A549 (cell line): ENCODE results near the gene DPYD. TPM values are rescaled to one million over a fixed set of nuclear protein-coding genes. Genes with fewer than 3 reads are reported as not detected.

Experiments
- ATAC-seq, 2 experiments: fragments of 200-7000 bp in 1 of 2; fragments of >200 bp in 1 of 2; cut with Nextera tagmentation in 1 of 2; cut with Tn5 transposase in 1 of 2; 3 replicates each; pipeline versions ENCODE4 v1.8.0 to v1.9.1; 2018 to 2020; ENCODE audit warnings: mild to moderate bottlenecking in 1 of 2, moderate library complexity in 1 of 2
- CTCF ChIA-PET: fragments of 300-600 bp; sonication (Branson Sonifier 250); formaldehyde crosslinking; extraction: SDS; loops from one replicate; lab custom pipeline; 2021; ENCODE audit warnings: antibody characterized with exemption, inconsistent platforms; lab: Yijun Ruan, JAX
- POLR2A ChIA-PET: fragments of 350-600 bp; formaldehyde crosslinking; extraction: SDS; loops from one replicate; lab custom pipeline; 2021; ENCODE audit warnings: antibody characterized with exemption, inconsistent platforms; lab: Yijun Ruan, JAX
- DNase-seq, 2 experiments: peaks; one replicate each; pipeline versions ENCODE4 v3.0.0 to v3.0.0-alpha.2; 2011 to 2016; ENCODE audit warnings: low read depth in 1 of 2, low spot score in 1 of 2
- FAIRE-seq: peaks from 2 replicates; lab custom pipeline; 2011; peaks lifted over from hg19 to GRCh38; lab: Jason Lieb, UNC
- H3K27ac ChIP-seq, 2 experiments: fragments of >200 bp; sonication (Bioruptor Twin); formaldehyde crosslinking; 3 replicates each; pipeline ENCODE4 v1.5.1; 2016 to 2017
- H3K4me1 ChIP-seq: fragments of >200 bp; sonication (Bioruptor Twin); formaldehyde crosslinking; 3 replicates; pipeline ENCODE4 v1.6.1; 2016
- H3K4me2 ChIP-seq: fragments of >200 bp; sonication (Bioruptor Twin); formaldehyde crosslinking; 3 replicates; pipeline ENCODE4 v1.6.1; 2016
- H3K4me3 ChIP-seq: fragments of >200 bp; sonication (Bioruptor Twin); formaldehyde crosslinking; 3 replicates; pipeline ENCODE4 v1.5.1; 2016
- H3K9me3 ChIP-seq: fragments of >200 bp; sonication (Bioruptor Twin); formaldehyde crosslinking; 3 replicates; pipeline ENCODE4 v1.6.1; 2016
- BHLHE40 ChIP-seq: IDR thresholded peaks from 2 replicates; pipeline ENCODE4 v1.6.1; 2012; ENCODE audit warnings: low read depth, low read length, inconsistent platforms
- CBX2 ChIP-seq: fragments of 200-600 bp; sonication (generic); IDR thresholded peaks from 2 replicates; pipeline ENCODE4 v1.6.1; 2016; ENCODE audit warnings: low read depth, mild to moderate bottlenecking, borderline replicate concordance
- CBX8 ChIP-seq: fragments of 200-600 bp; sonication (generic); IDR thresholded peaks from 2 replicates; pipeline ENCODE4 v1.6.1; 2016
- CHD4 ChIP-seq: fragments of 200-600 bp; sonication (generic); IDR thresholded peaks from 2 replicates; pipeline ENCODE4 v1.6.1; 2016; ENCODE audit warnings: antibody characterized with exemption, mild to moderate bottlenecking, borderline replicate concordance
- EHF ChIP-seq: fragments of 250-450 bp; sonication (Bioruptor Pico); IDR thresholded peaks from 2 replicates; pipeline ENCODE4 v1.5.0; 2020; ENCODE audit warnings: mild to moderate bottlenecking
- EHMT2 ChIP-seq: fragments of 200-600 bp; sonication (generic); IDR thresholded peaks from 2 replicates; pipeline ENCODE4 v1.6.1; 2016; ENCODE audit warnings: antibody characterized with exemption, low read depth, mild to moderate bottlenecking, moderate library complexity
- HDAC2 ChIP-seq: fragments of 200-600 bp; sonication (generic); IDR thresholded peaks from 2 replicates; pipeline ENCODE4 v1.6.1; 2016
- HOXA7 ChIP-seq: fragments of 250-450 bp; sonication (Bioruptor Pico); IDR thresholded peaks from 2 replicates; pipeline ENCODE4 v1.5.0; 2020; ENCODE audit warnings: mild to moderate bottlenecking, moderate library complexity
- HOXB13 ChIP-seq: fragments of 250-450 bp; sonication (Bioruptor Pico); IDR thresholded peaks from 2 replicates; pipeline ENCODE4 v1.5.0; 2020; ENCODE audit warnings: low read depth, mild to moderate bottlenecking, moderate library complexity
- HOXB5 ChIP-seq: fragments of 250-450 bp; sonication (Bioruptor Pico); IDR thresholded peaks from 2 replicates; pipeline ENCODE4 v1.5.0; 2020; ENCODE audit warnings: mild to moderate bottlenecking, moderate library complexity
- JUNB ChIP-seq: fragments of >200 bp; sonication (Bioruptor Twin); formaldehyde crosslinking; IDR thresholded peaks from 2 replicates; pipeline ENCODE4 v1.6.1; 2016
- MAZ ChIP-seq: fragments of 150-350 bp; IDR thresholded peaks from 2 replicates; pipeline ENCODE4 v1.6.1; 2014; ENCODE audit warnings: antibody characterized with exemption, low read depth, low read length, borderline replicate concordance
- MYC ChIP-seq: IDR thresholded peaks from 2 replicates; pipeline ENCODE4 v1.6.1; 2012; ENCODE audit warnings: mild to moderate bottlenecking, inconsistent platforms, low read length, improper control_type of control experiment, borderline replicate concordance
- NR3C1 ChIP-seq: fragments of >200 bp; sonication (Bioruptor Twin); formaldehyde crosslinking; IDR thresholded peaks from 3 replicates; pipeline ENCODE4 v1.6.1; 2017
- PHF8 ChIP-seq: fragments of 200-600 bp; sonication (generic); IDR thresholded peaks from 2 replicates; pipeline ENCODE4 v1.6.1; 2016; ENCODE audit warnings: low read depth, mild to moderate bottlenecking, antibody characterized with exemption, moderate library complexity, borderline replicate concordance
- POLR2A ChIP-seq: IDR thresholded peaks from 2 replicates; pipeline ENCODE4 v1.6.1; 2012; ENCODE audit warnings: mild to moderate bottlenecking, low read length
- RAD21 ChIP-seq, 2 experiments: fragments of >200 bp in 1 of 2; sonication (Bioruptor Twin) in 1 of 2; formaldehyde crosslinking in 1 of 2; IDR thresholded peaks in 1 of 2; conservative IDR thresholded peaks in 1 of 2; 2 replicates in 1 of 2; 3 replicates in 1 of 2; pipeline ENCODE4 v1.6.1; 2012 to 2018; ENCODE audit warnings: inconsistent platforms in 1 of 2
- RCOR1 ChIP-seq: fragments of 150-350 bp; IDR thresholded peaks from 2 replicates; pipeline ENCODE4 v1.6.1; 2014; ENCODE audit warnings: antibody characterized with exemption, low read length, low read depth
- RFX5 ChIP-seq: fragments of 450-650 bp; IDR thresholded peaks from 2 replicates; pipeline ENCODE4 v1.7.1; 2014; ENCODE audit warnings: antibody characterized with exemption, mild to moderate bottlenecking, moderate library complexity
- RNF2 ChIP-seq: fragments of 200-600 bp; sonication (generic); IDR thresholded peaks from 2 replicates; pipeline ENCODE4 v1.6.1; 2016; ENCODE audit warnings: low read depth, mild to moderate bottlenecking, antibody characterized with exemption, moderate library complexity, borderline replicate concordance
- SMC3 ChIP-seq: fragments of >200 bp; sonication (Bioruptor Twin); formaldehyde crosslinking; IDR thresholded peaks from 3 replicates; pipeline ENCODE4 v1.6.1; 2018; ENCODE audit warnings: inconsistent platforms
- TFCP2L1 ChIP-seq: fragments of 250-450 bp; sonication (Bioruptor Pico); IDR thresholded peaks from 2 replicates; pipeline ENCODE4 v1.5.0; 2021; ENCODE audit warnings: mild to moderate bottlenecking
- ZFP36 ChIP-seq: fragments of 450-650 bp; IDR thresholded peaks from 2 replicates; pipeline ENCODE4 v1.6.1; 2014; ENCODE audit warnings: borderline replicate concordance; ENCODE audit not compliant: partially characterized antibody
- ZNF302 ChIP-seq: fragments of 250-450 bp; sonication (Bioruptor Pico); IDR thresholded peaks from 2 replicates; pipeline ENCODE4 v1.9.0; 2021; ENCODE audit warnings: inconsistent platforms, mild to moderate bottlenecking, moderate library complexity
- ZSCAN20 ChIP-seq: fragments of 250-450 bp; sonication (Bioruptor Pico); IDR thresholded peaks from 2 replicates; pipeline ENCODE4 v1.8.0; 2022; ENCODE audit warnings: mild to moderate bottlenecking, moderate library complexity
- WGBS: methylation state at CpG from one replicate; pipeline ENCODE4 v1.1.6; 2017; ENCODE audit errors: missing lambda C conversion rate; 5-methylcytosine and 5-hydroxymethylcytosine counted together
- polyA plus RNA-seq, 4 experiments: library from polyadenylated mRNA; depleted of rRNA in 3 of 4; stranded (reverse); fragments of >200 nt; fragmentation: RNase III in 1 of 4; extraction: RNeasy Plus Mini Kit Qiagen cat#74134 plus additional on column Dnase treatment in 1 of 4; gene quantifications; 2 replicates in 3 of 4; 3 replicates in 1 of 4; pipeline ENCODE4 v1.2.3, GENCODE V29; 2011 to 2017
- TF ChIP-seq, protein P1 (sequence below): fragments of 150-350 bp; IDR thresholded peaks from 2 replicates; pipeline ENCODE4 v1.6.1; 2014; ENCODE audit warnings: low read depth, mild to moderate bottlenecking, low read length
- TF ChIP-seq, protein P2 (sequence below): fragments of >200 bp; sonication (Bioruptor Twin); formaldehyde crosslinking; IDR thresholded peaks from 3 replicates; pipeline ENCODE4 v1.6.1; 2016
- TF ChIP-seq, protein P3 (sequence below): fragments of >200 bp; sonication (Bioruptor Twin); formaldehyde crosslinking; IDR thresholded peaks from 2 replicates; pipeline ENCODE4 v1.6.1; 2016

DPYD gene
- polyA plus RNA-seq, 2 of the 4 experiments (the other 2 are of a cell fraction) = 5.9 to 7.5 TPM

DNA sequence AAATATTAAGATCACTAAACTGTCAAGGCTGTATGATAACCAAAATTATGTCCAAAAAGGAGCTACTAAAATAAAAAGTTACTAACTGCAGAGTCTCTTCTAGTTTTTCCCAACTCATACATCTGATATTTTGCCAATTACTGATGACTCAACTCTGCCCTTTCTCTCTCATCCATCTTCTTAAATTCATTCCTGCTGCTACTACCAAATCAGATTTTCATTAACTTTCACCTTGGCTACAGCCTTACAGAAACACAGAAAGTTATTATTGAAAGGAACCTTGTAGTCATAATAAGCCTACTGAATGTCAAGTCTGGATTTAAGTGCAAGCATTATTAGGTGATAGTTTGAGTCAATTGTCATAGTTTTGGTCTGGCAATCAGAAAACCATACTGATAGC, 273.1 kb downstream of the DPYD start:
- DNase-seq = no peak
- ATAC-seq = no peak
- ChIA-PET POLR2A (no interaction called here), CTCF (no interaction called here)
- no peak overlapping the region for H3K4me3 ChIP-seq
- H3K4me1 ChIP-seq = no peaks in the 10 kb centered on the region
- H3K9me3 ChIP-seq = 0 out of 3 replicates have a peak, but pooled peaks cover 2% of the 10 kb centered on the region
- FAIRE-seq = no peak
- H3K4me2 ChIP-seq = no peak overlapping the region
- no peak overlapping the region for H3K27ac ChIP-seq
- no peak for TF ChIP-seq JUNB
- TF ChIP-seq HDAC2 = no peak
- TF ChIP-seq HOXA7 (CRISPR knock-in tag) = no peak
- TF ChIP-seq RAD21 (conservative IDR thresholded peaks at IDR 0.05 in 1 of 2, IDR thresholded peaks at IDR 0.05 in 1 of 2) = no peak
- TF ChIP-seq CHD4 = no peak
- TF ChIP-seq, protein P1, sequence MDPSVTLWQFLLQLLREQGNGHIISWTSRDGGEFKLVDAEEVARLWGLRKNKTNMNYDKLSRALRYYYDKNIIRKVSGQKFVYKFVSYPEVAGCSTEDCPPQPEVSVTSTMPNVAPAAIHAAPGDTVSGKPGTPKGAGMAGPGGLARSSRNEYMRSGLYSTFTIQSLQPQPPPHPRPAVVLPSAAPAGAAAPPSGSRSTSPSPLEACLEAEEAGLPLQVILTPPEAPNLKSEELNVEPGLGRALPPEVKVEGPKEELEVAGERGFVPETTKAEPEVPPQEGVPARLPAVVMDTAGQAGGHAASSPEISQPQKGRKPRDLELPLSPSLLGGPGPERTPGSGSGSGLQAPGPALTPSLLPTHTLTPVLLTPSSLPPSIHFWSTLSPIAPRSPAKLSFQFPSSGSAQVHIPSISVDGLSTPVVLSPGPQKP = no peak
- TF ChIP-seq PHF8 = no peak
- no peak for TF ChIP-seq CBX8
- no peak for TF ChIP-seq POLR2A
- TF ChIP-seq, protein P2, sequence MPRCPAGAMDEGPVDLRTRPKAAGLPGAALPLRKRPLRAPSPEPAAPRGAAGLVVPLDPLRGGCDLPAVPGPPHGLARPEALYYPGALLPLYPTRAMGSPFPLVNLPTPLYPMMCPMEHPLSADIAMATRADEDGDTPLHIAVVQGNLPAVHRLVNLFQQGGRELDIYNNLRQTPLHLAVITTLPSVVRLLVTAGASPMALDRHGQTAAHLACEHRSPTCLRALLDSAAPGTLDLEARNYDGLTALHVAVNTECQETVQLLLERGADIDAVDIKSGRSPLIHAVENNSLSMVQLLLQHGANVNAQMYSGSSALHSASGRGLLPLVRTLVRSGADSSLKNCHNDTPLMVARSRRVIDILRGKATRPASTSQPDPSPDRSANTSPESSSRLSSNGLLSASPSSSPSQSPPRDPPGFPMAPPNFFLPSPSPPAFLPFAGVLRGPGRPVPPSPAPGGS = no peak
- TF ChIP-seq CBX2 = no peak
- no peak for TF ChIP-seq ZFP36
- TF ChIP-seq MAZ = no peak
- no peak for TF ChIP-seq SMC3
- no peak for TF ChIP-seq BHLHE40
- TF ChIP-seq HOXB13 (CRISPR knock-in tag) = no peak
- no peak for TF ChIP-seq HOXB5 (CRISPR knock-in tag)
- TF ChIP-seq ZNF302 (CRISPR knock-in tag) = no peak

DNA sequence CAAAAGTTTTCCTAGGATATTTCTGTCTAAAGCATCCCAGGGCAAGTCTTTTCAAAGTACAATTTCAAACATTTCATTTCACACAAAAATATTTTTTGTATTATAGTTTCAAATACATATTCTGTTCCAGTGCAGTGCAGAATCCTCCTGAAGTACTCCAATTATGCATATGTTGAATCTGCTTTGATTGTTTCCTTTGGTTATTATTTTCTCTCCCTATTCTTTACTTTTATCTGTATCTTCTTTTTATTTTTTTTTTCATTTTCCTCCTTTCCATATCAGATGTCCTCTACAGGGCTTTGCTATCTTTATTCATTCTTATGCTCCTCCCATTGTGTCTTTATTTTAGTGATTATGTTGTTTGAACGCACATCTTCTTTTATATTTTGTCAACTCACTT, 274.8 kb downstream of the DPYD start:
- FAIRE-seq = no peak
- 0 out of 3 replicates have a peak, but pooled peaks cover 2% of the 10 kb centered on the region for H3K9me3 ChIP-seq
- no peak for TF ChIP-seq SMC3
- TF ChIP-seq RCOR1 = no peak
- TF ChIP-seq EHMT2 = no peak
- TF ChIP-seq NR3C1 = no peak
- no peak for TF ChIP-seq RFX5
- TF ChIP-seq, protein P3, sequence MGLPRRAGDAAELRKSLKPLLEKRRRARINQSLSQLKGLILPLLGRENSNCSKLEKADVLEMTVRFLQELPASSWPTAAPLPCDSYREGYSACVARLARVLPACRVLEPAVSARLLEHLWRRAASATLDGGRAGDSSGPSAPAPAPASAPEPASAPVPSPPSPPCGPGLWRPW = no peak
- TF ChIP-seq RNF2 = no peak
- TF ChIP-seq TFCP2L1 (CRISPR knock-in tag) = no peak
- TF ChIP-seq CHD4 = no peak
- no peak for TF ChIP-seq PHF8
- no peak for TF ChIP-seq ZSCAN20 (CRISPR knock-in tag)
- TF ChIP-seq EHF (CRISPR knock-in tag) = no peak
- no peak for TF ChIP-seq MYC
- TF ChIP-seq, all 56 proteins: peak for 0
- ChIA-PET CTCF (no interaction called here), POLR2A (no interaction called here)
- no peak overlapping the region for H3K27ac ChIP-seq
- H3K4me2 ChIP-seq = no peak overlapping the region
- H3K4me1 ChIP-seq = no peaks in the 10 kb centered on the region
- 91% methylated on average over 1 of the region's 1 CpG for WGBS
- ATAC-seq = no peak
- H3K4me3 ChIP-seq = no peak overlapping the region
- no peak for DNase-seq
